Panc1 (cell line): ENCODE measurements around the gene GAPDH.

ENCODE experiments used
- CTCF ChIP-seq: fragments of 450-650 bp; IDR thresholded peaks from 2 replicates; pipeline ENCODE4 v1.5.1; 2017; ENCODE audit warnings: mild to moderate bottlenecking
- POLR2AphosphoS5 ChIP-seq: IDR thresholded peaks from 2 replicates; pipeline ENCODE4 v1.6.1; 2012; ENCODE audit warnings: mild to moderate bottlenecking, low read depth, low read length, moderate library complexity
- SIN3A ChIP-seq: IDR thresholded peaks from 2 replicates; pipeline ENCODE4 v1.6.1; 2012; ENCODE audit warnings: low read depth, mild to moderate bottlenecking, low read length, moderate library complexity, borderline replicate concordance; ENCODE audit not compliant: insufficient read depth
- TCF7L2 ChIP-seq: IDR thresholded peaks from 2 replicates; pipeline ENCODE4 v1.6.1; 2011; ENCODE audit warnings: mild to moderate bottlenecking, low read depth, low read length, inconsistent platforms
- TF ChIP-seq, protein P1 (sequence below), 2 experiments: IDR thresholded peaks; 2 replicates each; pipeline ENCODE4 v1.6.1; 2011 to 2012; ENCODE audit warnings: low read depth in 2 of 2, control low read depth in 1 of 2, low read length in 1 of 2, mild to moderate bottlenecking in 1 of 2, moderate library complexity in 1 of 2; ENCODE audit not compliant: insufficient read depth in 1 of 2

DNA sequence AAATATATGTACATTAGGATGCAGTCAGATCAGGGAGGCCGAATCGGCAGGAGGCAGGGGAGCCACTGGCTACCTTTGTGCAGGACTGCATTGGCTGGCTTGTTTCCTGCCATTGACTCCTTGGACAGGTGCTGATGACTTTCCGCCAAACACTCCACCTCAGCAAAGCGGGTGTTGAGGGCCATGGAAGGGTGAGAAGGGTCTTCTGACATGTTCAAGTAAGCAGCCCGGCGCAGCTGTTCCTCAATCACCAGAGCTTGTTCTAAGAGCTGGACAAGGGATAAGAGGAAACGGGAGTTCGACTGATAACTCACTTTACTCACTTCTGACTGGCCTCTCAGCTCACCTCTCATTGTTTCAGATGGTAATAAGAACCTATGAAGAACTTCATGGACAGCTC, 38.7 kb downstream of the GAPDH start:
- no peak for TF ChIP-seq CTCF
- TF ChIP-seq TCF7L2 = no peak
- TF ChIP-seq POLR2AphosphoS5 = no peak
- no peak for TF ChIP-seq SIN3A
- TF ChIP-seq, protein P1, sequence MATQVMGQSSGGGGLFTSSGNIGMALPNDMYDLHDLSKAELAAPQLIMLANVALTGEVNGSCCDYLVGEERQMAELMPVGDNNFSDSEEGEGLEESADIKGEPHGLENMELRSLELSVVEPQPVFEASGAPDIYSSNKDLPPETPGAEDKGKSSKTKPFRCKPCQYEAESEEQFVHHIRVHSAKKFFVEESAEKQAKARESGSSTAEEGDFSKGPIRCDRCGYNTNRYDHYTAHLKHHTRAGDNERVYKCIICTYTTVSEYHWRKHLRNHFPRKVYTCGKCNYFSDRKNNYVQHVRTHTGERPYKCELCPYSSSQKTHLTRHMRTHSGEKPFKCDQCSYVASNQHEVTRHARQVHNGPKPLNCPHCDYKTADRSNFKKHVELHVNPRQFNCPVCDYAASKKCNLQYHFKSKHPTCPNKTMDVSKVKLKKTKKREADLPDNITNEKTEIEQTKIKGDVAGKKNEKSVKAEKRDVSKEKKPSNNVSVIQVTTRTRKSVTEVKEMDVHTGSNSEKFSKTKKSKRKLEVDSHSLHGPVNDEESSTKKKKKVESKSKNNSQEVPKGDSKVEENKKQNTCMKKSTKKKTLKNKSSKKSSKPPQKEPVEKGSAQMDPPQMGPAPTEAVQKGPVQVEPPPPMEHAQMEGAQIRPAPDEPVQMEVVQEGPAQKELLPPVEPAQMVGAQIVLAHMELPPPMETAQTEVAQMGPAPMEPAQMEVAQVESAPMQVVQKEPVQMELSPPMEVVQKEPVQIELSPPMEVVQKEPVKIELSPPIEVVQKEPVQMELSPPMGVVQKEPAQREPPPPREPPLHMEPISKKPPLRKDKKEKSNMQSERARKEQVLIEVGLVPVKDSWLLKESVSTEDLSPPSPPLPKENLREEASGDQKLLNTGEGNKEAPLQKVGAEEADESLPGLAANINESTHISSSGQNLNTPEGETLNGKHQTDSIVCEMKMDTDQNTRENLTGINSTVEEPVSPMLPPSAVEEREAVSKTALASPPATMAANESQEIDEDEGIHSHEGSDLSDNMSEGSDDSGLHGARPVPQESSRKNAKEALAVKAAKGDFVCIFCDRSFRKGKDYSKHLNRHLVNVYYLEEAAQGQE (IDR thresholded peaks at IDR 0.05; ENCODE audit: insufficient read depth in 1 of 2, low read depth in 2 of 2, low read length in 1 of 2) = no peak
